ENCODE measurements around the gene IL17RB. TPM values are rescaled to one million over a fixed set of nuclear protein-coding genes. Genes with fewer than 3 reads are reported as not detected.

Gene IL17RB
- polyA plus RNA-seq, 3 donors, result 0.13 TPM; not detected in 2

DNA sequence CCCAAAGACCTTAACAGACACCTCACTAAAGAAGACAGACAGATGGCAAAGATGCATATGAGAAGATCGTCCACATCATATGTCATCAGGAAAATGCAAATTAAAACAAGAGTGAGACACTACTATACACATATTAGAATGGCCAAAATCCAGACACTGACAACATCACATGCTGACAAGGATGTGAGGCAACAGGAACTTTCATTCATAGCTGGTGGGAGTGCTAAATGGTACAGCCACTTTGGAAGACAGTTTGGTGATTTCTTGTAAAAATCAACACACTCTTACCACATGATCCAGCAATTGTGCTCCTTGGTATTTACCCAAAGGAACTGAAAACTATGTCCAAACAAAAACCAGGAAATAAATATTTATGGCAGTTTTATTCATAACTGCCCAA, 17.8 kb upstream of the IL17RB start:
- TF ChIP-seq, protein P1, sequence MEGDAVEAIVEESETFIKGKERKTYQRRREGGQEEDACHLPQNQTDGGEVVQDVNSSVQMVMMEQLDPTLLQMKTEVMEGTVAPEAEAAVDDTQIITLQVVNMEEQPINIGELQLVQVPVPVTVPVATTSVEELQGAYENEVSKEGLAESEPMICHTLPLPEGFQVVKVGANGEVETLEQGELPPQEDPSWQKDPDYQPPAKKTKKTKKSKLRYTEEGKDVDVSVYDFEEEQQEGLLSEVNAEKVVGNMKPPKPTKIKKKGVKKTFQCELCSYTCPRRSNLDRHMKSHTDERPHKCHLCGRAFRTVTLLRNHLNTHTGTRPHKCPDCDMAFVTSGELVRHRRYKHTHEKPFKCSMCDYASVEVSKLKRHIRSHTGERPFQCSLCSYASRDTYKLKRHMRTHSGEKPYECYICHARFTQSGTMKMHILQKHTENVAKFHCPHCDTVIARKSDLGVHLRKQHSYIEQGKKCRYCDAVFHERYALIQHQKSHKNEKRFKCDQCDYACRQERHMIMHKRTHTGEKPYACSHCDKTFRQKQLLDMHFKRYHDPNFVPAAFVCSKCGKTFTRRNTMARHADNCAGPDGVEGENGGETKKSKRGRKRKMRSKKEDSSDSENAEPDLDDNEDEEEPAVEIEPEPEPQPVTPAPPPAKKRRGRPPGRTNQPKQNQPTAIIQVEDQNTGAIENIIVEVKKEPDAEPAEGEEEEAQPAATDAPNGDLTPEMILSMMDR (IDR thresholded peaks at IDR 0.05), result no peak
- peaks cover 5 to 6% of the 10 kb centered on the region in 2 donors for H3K4me1 ChIP-seq (ENCODE audit: control insufficient read depth in 1 of 2, insufficient read depth in 2 of 2, low read length in 2 of 2)
- Mint-ChIP-seq H3K4me1 (peaks cover 3% of the 10 kb centered on the region), H3K27ac (no peak overlapping the region), H3K36me3 (no peaks in the 10 kb centered on the region), H3K27me3 (ENCODE audit: low read depth in 3 of 3) (peaks cover 4 to 11% (median 8%) of the 10 kb centered on the region in 3 donors), H3K4me3 (no peak overlapping the region), H3K9me3 (peaks cover 0 to 3% (median 0%) of the 10 kb centered on the region in 7 donors)
- WGBS (ENCODE audit: insufficient coverage), result 80% methylated on average over 1 of the region's 1 CpG
- no peak overlapping the region for H2AFZ ChIP-seq (ENCODE audit: insufficient read depth, low read depth, low read length, poor library complexity, severe bottlenecking)
- H3K27me3 ChIP-seq (ENCODE audit: control insufficient read depth in 2 of 2, insufficient read depth in 2 of 2, low read length in 2 of 2), result no peaks in the 10 kb centered on the region
- no peak for DNase-seq
- no peak overlapping the region for H3K9ac ChIP-seq (ENCODE audit: insufficient read depth, low read length, poor library complexity, severe bottlenecking)
- H3K79me2 ChIP-seq (ENCODE audit: insufficient read depth, low read length), result no peaks in the 10 kb centered on the region
- H3K27ac ChIP-seq (ENCODE audit: low read depth in 1 of 2, low read length in 2 of 2), result no peak overlapping the region
- H3K9me3 ChIP-seq (replicated peaks in 1 of 2; ENCODE audit: control insufficient read depth in 1 of 2, insufficient read depth in 1 of 2, low read length in 2 of 2), result no peaks in the 10 kb centered on the region
- H3K4me3 ChIP-seq (replicated peaks in 1 of 3; ENCODE audit: low read depth in 2 of 3, low read length in 3 of 3), result no peak overlapping the region
- H3K4me2 ChIP-seq (replicated peaks; ENCODE audit: extremely low read depth, low read length, poor library complexity, severe bottlenecking), result no peak overlapping the region
- no peaks in the 10 kb centered on the region for H3K36me3 ChIP-seq (replicated peaks in 1 of 2; ENCODE audit: control insufficient read depth in 1 of 2, insufficient read depth in 2 of 2, low read length in 2 of 2)
- intact Hi-C loops (cut with micrococcal nuclease), result no loop called here
- no peaks in the 10 kb centered on the region for H4K20me1 ChIP-seq (ENCODE audit: insufficient read depth, low read length)

DNA sequence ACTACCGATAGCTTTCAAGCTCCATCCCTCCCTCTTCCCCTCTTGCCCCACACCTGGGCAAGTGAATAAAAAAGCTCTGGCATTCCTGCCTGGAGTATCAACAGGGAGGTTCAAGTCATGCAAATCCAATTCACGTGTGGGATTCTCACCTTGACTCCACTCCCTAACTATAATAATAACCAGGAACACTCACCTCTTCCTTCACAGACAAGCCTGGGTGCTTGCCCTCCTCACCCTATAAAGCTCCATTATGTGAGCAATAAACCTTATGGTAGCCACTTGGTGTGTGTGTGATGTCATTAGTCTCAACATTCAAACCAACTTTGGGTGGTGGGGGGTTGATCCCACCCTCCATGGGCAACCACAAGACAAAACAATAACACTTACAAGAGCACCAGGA, 16.8 kb upstream of the IL17RB start:
- Histone ChIP-seq H3K36me3 (replicated peaks in 1 of 2; ENCODE audit: control insufficient read depth in 1 of 2, insufficient read depth in 2 of 2, low read length in 2 of 2) (no peaks in the 10 kb centered on the region), H2AFZ (ENCODE audit: insufficient read depth, low read depth, low read length, poor library complexity, severe bottlenecking) (no peak overlapping the region), H3K9ac (ENCODE audit: insufficient read depth, low read length, poor library complexity, severe bottlenecking) (no peak overlapping the region), H3K4me2 (replicated peaks; ENCODE audit: extremely low read depth, low read length, poor library complexity, severe bottlenecking) (no peak overlapping the region), H3K4me1 (ENCODE audit: control insufficient read depth in 1 of 2, insufficient read depth in 2 of 2, low read length in 2 of 2) (peaks cover 15 to 17% of the 10 kb centered on the region in 2 donors), H4K20me1 (ENCODE audit: insufficient read depth, low read length) (no peaks in the 10 kb centered on the region), H3K79me2 (ENCODE audit: insufficient read depth, low read length) (no peaks in the 10 kb centered on the region), H3K9me3 (replicated peaks in 1 of 2; ENCODE audit: control insufficient read depth in 1 of 2, insufficient read depth in 1 of 2, low read length in 2 of 2) (no peaks in the 10 kb centered on the region), H3K4me3 (replicated peaks in 1 of 3; ENCODE audit: low read depth in 2 of 3, low read length in 3 of 3) (no peak overlapping the region), H3K27me3 (ENCODE audit: control insufficient read depth in 2 of 2, insufficient read depth in 2 of 2, low read length in 2 of 2) (no peaks in the 10 kb centered on the region), H3K27ac (ENCODE audit: low read depth in 1 of 2, low read length in 2 of 2) (no peak overlapping the region)
- H3K4me1 Mint-ChIP-seq, result peaks cover 14% of the 10 kb centered on the region
- TF ChIP-seq, protein P1 (IDR thresholded peaks at IDR 0.05), result no peak
- peaks cover 4 to 9% (median 8%) of the 10 kb centered on the region in 3 donors for H3K27me3 Mint-ChIP-seq (ENCODE audit: low read depth in 3 of 3)
- H3K9me3 Mint-ChIP-seq, result peaks cover 0 to 3% (median 0%) of the 10 kb centered on the region in 7 donors
- intact Hi-C loops (cut with micrococcal nuclease), result no loop called here
- H3K4me3 Mint-ChIP-seq, result no peak overlapping the region
- peaks cover 0 to 2% of the 10 kb centered on the region in 2 donors for H3K36me3 Mint-ChIP-seq
- DNase-seq, result no peak
- H3K27ac Mint-ChIP-seq, result peak overlapping the region in 1 of 7 donors; percentile 12
- 86% methylated on average over 1 of the region's 2 CpGs for WGBS (ENCODE audit: insufficient coverage)
